Muscle of back (tissue), 13 donors: Measurements from ENCODE around the gene ZIC5. TPM values are rescaled to one million over a fixed set of nuclear protein-coding genes. Genes with fewer than 3 reads are reported as not detected.
A peak's percentile ranks its signal among the peaks of the same experiment; 100 is the strongest.

Experiments used
- DNase-seq, 3 donors: peaks; one replicate each; pipeline versions ENCODE4 v3.0.0 to v3.0.0-alpha.2; 2013
- long read RNA-seq, 9 donors: transcript quantifications; one replicate each; lab custom pipeline, GENCODE V29; 2026
- polyA plus RNA-seq, 10 donors: library from polyadenylated mRNA; unstranded; fragments of 120-200 nt; gene quantifications; one replicate each; pipeline ENCODE4 v1.2.1, GENCODE V29; 2013; ENCODE audit not compliant: insufficient read length in 10 of 10

The ZIC5 gene
- under 1 TPM in 2 of 10 donors, not detected in 8; 0.04 to 0.05 TPM for polyA plus RNA-seq
- long read RNA-seq, donor 1: 0 reads
- long read RNA-seq, donor 2: 0 reads
- long read RNA-seq, donor 3: 0 reads
- long read RNA-seq, donor 4: 0 reads
- long read RNA-seq, donor 5: 0 reads
- long read RNA-seq, donor 6: 0 reads
- long read RNA-seq, donor 7: 0 reads
- long read RNA-seq, donor 8: 0 reads
- long read RNA-seq, donor 9: 0 reads

- DNase-seq: peak in 1 of 3 donors; percentile 45
Observed at GRCh38 chr13:99971576-99972189, at the start of gene ZIC5. TSS of gene ZIC5 (minus strand) at chr13:99971767. CDS start at chr13:99971603, 164 bp downstream.

DNA sequence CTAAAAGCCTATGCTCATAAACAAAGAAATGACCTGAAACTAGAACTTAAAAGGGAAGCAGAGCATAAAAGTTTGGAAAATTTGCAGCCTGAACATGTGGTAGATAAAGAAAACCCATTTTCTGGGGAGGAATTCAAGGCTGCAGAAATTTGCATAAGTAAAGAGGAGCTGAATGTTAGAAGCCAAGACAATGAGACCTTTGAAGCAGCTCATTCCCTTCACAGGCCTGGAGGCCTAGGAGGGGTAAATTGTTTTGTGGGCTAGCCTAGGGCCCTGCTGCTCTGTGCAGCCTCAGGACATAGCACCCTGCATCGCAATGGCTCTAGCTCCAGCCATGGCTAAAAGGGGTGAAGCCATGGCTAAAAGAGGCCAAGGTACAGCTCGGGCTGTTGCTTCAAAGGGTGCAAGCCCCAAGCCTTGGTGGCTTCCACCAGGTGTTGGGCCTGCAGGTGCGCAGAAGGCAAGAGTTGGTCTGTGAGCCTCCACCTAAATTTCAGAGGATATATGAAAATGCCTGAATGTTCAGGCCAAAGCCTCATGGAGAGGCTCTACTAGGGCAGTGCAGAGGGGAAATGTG, 48.3 kb upstream of the ZIC5 start:
- DNase-seq: no peak

GRCh38 chr13:100014621-100015020, 43.1 kb upstream of the ZIC5 start:
- DNase-seq: no peak

DNA sequence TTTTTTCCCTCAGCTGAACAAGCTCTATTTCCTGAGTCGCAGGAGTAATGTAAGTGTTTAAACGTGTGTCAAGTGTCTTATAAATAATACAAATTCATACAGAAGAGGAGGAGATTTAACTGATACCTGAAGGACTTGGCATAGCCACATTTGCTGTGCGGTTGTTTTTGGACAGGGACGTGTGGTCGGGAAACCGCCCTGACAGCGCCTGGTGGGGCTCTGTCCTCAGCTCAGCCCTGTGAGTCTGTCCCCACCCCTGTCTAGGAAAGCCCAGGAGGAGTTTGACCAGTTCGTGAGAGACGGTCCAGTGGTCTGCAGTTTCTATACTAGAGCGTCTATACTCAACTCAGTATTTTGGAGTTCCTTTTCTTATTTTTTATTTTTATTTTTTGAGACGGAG, 26.7 kb upstream of the ZIC5 start:
- DNase-seq: no peak

DNA sequence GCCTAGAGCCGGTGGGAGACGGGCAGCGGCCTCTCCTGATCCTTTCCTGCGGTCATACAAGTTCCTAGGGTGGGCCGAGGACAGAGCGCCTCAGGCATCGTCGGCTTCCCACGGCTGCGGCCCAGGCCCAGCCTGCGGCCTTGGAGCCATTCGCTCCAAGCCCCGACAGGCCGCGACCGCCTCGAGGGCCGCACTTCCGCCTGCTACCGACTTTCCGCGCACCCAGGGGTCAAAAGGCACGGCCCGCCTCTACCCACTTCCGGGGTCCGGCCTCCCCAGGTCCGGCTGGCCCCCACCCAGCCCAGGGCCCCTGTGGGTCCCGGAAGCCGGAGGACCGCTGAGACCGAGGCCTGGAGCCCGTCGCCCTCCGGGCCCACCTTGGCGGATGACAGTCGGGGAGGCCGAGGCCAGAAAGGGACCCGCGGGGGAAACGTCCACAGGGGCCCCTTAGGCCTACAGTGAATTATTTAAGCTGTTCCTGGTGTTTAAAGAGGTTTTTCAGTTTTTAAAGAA, 26.2 kb upstream of the ZIC5 start:
- DNase-seq: no peak

GRCh38 chr13:99996381-99996973, 24.9 kb upstream of the ZIC5 start:
- peak in 1 of 3 donors; percentile 32 for DNase-seq

DNA sequence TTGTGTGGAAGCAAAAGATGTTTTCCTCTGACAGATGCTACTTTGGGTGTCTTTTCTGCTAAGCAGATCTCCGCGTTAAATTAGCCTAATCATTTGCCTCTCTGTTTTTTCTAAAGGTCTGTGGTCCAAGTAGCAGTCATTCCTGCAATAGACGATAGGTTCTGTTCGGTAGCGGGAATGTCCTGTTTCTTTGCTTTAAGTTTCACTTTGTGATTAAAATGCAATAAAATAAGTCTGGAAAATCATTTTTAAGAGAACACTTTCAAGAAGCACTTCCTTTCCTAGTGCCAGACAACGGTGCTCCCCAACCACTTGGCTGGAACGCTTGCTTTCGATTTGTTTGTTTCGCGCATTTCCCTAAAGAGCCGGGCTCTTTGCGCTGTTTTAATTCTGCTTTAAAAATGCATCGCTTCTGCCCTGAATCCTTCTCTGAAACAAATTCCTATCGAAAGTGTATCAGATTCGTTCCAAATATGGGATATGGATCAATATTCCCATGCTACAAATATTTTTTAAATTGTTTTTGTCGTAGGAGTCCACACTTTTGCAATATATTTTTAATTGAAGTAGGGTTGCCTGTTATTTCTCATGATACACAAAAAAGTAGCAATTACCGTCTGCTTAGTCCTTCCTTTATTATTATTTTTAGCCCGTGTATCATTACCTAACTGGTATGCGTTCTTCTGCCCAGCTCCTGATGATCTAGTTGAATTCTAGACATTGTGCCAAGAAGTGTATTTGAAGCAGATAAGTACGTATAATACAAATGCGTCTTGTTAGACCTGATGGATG, 24.2 kb upstream of the ZIC5 start:
- peak in 1 of 3 donors; percentile 89 for DNase-seq

GRCh38 chr13:99995104-99995588, 23.6 kb upstream of the ZIC5 start:
- DNase-seq: no peak

DNA sequence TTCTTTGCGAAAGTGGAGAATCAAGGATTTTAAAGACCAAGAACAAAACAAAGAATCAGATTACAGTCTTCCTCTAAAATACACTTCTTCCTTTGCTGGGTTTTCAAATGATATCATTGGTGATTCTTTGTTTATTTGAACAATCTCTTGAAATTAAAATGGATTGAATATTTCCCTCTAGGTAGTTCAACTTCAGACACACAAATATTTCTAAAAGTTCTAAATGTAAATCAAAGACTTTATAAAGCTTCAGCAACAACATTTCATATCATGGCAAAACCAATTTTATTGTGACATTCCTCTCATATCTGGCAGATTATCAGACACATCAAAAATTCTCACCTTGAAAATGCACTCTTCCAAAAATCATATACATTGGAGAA, 23.1 kb upstream of the ZIC5 start:
- DNase-seq: peak in 1 of 3 donors; percentile 56

GRCh38 chr13:99993660-99994637, 22.4 kb upstream of the ZIC5 start:
- peak in 1 of 3 donors; percentile 60 for DNase-seq

DNA sequence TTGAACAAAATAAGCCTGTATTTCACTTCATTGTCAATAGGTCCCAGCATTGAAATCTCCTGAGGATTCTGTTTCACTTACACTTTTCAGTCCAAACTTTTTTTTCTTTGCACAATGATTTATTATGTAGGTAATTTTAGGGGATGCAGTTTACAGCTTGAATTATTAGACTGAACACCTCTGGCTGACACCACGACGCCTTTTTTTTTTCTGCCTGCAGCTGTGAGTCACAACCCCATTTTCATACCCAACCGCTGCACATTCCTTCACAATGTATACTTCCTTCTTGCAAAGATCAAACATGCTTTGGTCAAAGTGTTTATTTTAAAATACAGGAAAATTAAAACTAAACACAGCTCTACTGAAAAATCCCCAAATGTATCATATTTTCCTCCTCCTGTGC, 21.4 kb upstream of the ZIC5 start:
- DNase-seq: peak in 1 of 3 donors; percentile 38

DNA sequence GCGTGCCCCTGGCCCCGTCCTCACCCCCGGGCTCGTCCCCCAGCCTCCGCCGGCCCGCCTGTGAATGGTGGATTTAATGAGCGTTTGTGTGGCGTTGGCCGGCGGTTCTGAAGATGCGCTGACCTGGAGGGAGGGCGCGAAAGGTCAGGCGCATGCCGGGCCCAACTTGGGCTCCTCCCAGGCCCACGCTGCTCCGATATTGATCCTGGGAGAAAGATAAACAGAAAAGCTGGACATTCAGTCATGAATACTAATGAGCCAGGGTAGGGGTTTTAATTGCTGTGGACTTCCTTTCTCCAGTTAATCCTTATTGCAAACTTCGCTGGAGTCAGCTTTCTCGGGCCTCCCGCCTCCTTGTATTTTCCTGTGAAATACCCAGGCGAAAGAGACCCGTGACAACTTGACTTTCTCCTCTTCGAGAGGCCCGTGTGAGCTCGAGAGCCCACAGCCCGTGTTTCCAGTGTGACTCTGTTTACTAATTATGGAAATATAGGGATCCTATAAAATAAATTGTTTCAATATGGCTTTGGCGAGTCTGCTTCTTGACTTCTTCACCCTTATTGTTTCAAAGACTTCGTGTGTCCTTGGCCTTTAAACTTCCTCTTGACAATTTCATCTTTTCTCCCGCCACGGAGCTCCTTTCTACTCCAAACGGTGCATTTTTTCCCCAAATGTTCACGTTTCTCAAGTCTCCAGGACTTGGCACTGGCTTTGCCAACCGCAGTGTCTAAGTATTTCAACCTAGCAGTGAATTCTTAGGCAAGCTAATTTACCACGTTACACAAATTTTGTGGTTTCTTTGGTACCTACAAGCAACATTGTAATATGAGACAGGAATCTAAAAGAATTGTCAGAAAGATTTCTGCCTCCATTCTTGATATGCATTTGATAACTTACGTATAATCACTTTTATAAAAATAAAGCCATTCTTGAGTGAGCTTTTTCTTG, 20.5 kb upstream of the ZIC5 start:
- peak in 1 of 3 donors; percentile 32 for DNase-seq

DNA sequence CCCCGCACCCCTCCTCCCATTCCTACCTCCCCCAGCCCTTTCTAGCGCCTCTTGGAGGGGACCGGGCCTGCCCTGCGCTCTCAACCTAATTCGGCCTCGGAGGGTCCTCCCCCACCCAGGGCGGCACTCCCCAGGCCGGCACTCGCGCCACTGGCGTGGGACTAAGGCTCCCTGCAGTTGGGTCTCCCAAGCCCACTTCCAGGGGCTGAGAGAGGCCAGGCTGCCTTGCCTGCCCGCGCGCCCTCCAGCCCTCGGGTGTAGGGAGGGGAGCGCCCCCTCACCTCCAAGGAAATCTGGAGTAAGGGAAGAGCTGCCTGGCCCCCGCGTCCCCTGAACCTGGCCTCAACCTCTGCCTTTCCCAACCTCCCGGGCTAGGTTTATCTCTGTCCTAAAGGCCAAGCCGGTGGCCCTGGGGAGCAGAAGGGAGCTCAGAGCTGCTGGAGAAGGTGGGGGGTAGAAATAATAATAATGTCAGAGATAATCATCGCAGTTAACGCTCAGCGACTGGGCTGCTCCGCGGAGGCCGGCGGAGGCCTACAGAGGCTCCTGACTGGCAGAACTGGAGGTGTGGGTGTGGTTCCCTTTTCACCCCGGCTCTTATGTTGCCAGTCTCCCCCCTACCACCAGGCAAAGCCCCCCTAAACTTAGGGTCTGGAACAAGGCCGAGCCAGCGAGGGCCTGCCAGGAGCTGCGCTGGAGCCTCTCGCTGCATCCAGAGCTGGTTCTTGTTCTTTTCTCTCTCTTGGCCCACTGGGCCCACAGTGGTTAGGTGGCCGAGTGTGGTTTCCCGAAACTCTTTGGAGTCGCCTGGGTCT, 19.7 kb upstream of the ZIC5 start:
- peak in 1 of 3 donors; percentile 8 for DNase-seq

DNA sequence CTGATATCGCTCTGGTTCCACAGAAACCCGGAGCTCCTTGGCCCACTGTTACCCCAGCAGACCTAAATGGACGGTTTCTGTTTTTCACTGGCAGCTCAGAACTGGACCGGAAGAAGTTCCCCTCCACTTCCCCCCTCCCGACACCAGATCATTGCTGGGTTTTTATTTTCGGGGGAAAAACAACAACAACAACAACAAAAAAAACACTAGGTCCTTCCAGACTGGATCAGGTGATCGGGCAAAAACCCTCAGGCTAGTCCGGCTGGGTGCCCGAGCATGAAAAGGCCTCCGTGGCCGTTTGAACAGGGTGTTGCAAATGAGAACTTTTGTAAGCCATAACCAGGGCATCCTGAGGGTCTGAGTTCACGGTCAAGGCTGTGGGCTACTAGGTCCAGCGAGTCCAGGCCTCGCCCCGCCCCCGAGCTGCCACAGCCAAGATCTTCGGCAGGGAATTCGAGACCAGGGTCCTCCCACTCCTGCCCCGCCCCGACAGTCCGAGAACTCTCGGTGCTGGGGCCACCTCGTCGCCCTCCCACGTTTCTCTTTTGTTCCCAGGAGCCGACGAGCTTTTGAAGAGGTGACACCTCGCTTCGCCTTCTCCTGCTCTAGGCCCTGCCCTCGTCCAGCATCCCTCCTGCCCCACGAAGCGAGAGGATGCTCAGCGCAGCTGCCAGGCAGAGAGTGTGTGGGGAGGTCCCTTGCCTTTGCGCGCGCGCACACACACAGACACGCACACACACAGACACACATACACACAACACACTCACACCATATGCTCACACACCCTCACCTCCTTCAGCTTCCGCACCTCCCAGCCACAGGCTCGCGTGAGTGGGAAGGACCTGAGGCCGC, 18.8 kb upstream of the ZIC5 start:
- peak in 1 of 3 donors; percentile 22 for DNase-seq

- peak in 1 of 3 donors; percentile 25 for DNase-seq
Observed at GRCh38 chr13:99989276-99990125, 17.9 kb upstream of the ZIC5 start.
